Measurements from ENCODE around the gene ZNF224. TPM values are rescaled to one million over a fixed set of nuclear protein-coding genes. Genes with fewer than 3 reads are reported as not detected.

Gene ZNF224
- total and polyA plus RNA-seq, 10 of the 15 experiments (the other 5 are each of a cell fraction or from before 2014, with no cell fraction given): 6.8 to 39.4 (median 17.2) TPM

- TF ChIP-seq KAT2A (conservative IDR thresholded peaks at IDR 0.05; ENCODE audit: control insufficient read depth, low read depth, low read length): no peak
- TF ChIP-seq SMAD5 (IDR thresholded peaks at IDR 0.05; ENCODE audit: low read depth): no peak
- TF ChIP-seq, protein P1, sequence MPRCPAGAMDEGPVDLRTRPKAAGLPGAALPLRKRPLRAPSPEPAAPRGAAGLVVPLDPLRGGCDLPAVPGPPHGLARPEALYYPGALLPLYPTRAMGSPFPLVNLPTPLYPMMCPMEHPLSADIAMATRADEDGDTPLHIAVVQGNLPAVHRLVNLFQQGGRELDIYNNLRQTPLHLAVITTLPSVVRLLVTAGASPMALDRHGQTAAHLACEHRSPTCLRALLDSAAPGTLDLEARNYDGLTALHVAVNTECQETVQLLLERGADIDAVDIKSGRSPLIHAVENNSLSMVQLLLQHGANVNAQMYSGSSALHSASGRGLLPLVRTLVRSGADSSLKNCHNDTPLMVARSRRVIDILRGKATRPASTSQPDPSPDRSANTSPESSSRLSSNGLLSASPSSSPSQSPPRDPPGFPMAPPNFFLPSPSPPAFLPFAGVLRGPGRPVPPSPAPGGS (IDR thresholded peaks at IDR 0.05; ENCODE audit: borderline replicate concordance, insufficient read depth, low read depth, low read length, poor library complexity, severe bottlenecking): no peak
- TF ChIP-seq, protein P2, sequence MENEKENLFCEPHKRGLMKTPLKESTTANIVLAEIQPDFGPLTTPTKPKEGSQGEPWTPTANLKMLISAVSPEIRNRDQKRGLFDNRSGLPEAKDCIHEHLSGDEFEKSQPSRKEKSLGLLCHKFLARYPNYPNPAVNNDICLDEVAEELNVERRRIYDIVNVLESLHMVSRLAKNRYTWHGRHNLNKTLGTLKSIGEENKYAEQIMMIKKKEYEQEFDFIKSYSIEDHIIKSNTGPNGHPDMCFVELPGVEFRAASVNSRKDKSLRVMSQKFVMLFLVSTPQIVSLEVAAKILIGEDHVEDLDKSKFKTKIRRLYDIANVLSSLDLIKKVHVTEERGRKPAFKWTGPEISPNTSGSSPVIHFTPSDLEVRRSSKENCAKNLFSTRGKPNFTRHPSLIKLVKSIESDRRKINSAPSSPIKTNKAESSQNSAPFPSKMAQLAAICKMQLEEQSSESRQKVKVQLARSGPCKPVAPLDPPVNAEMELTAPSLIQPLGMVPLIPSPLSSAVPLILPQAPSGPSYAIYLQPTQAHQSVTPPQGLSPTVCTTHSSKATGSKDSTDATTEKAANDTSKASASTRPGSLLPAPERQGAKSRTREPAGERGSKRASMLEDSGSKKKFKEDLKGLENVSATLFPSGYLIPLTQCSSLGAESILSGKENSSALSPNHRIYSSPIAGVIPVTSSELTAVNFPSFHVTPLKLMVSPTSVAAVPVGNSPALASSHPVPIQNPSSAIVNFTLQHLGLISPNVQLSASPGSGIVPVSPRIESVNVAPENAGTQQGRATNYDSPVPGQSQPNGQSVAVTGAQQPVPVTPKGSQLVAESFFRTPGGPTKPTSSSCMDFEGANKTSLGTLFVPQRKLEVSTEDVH (IDR thresholded peaks at IDR 0.05; ENCODE audit: low read depth, partially characterized antibody): no peak
- TF ChIP-seq STAT3 (IDR thresholded peaks at IDR 0.05; ENCODE audit: low read depth, low read length): no peak
- TF ChIP-seq ZNF384 (IDR thresholded peaks at IDR 0.05; ENCODE audit: borderline replicate concordance, low read depth, low read length): no peak
- no peak for TF ChIP-seq NFIC (IDR thresholded peaks at IDR 0.05; ENCODE audit: low read depth, low read length)
- TF ChIP-seq MLLT1 (IDR thresholded peaks at IDR 0.05): 0 out of 2 replicates have a peak, but pooled peaks have one; percentile 40
- TF ChIP-seq TARDBP (IDR thresholded peaks at IDR 0.05; ENCODE audit: borderline replicate concordance): peak; percentile 89
- TF ChIP-seq ETV6 (conservative IDR thresholded peaks at IDR 0.05 in 1 of 2, IDR thresholded peaks at IDR 0.05 in 1 of 2; ENCODE audit: borderline replicate concordance in 1 of 2, low read depth in 1 of 2): peak in 1 of 2 experiments; percentile 32; a peak in 1 of 4 replicates
- peak; percentile 91 for TF ChIP-seq CREM (IDR thresholded peaks at IDR 0.05; ENCODE audit: low read depth)
- TF ChIP-seq BCL11A (IDR thresholded peaks at IDR 0.05; ENCODE audit: low read depth, low read length): no peak
- no peak for TF ChIP-seq MXI1 (IDR thresholded peaks at IDR 0.05; ENCODE audit: low read depth, low read length)
- no peak for TF ChIP-seq TCF7 (IDR thresholded peaks at IDR 0.05; ENCODE audit: borderline replicate concordance)
- TF ChIP-seq CBFB (IDR thresholded peaks at IDR 0.05; ENCODE audit: low read depth): peak; percentile 61; the same call in 1 of the 2 replicates
- TF ChIP-seq SUZ12 (IDR thresholded peaks at IDR 0.05; ENCODE audit: unreplicated experiment): no peak
- TF ChIP-seq, protein P3, sequence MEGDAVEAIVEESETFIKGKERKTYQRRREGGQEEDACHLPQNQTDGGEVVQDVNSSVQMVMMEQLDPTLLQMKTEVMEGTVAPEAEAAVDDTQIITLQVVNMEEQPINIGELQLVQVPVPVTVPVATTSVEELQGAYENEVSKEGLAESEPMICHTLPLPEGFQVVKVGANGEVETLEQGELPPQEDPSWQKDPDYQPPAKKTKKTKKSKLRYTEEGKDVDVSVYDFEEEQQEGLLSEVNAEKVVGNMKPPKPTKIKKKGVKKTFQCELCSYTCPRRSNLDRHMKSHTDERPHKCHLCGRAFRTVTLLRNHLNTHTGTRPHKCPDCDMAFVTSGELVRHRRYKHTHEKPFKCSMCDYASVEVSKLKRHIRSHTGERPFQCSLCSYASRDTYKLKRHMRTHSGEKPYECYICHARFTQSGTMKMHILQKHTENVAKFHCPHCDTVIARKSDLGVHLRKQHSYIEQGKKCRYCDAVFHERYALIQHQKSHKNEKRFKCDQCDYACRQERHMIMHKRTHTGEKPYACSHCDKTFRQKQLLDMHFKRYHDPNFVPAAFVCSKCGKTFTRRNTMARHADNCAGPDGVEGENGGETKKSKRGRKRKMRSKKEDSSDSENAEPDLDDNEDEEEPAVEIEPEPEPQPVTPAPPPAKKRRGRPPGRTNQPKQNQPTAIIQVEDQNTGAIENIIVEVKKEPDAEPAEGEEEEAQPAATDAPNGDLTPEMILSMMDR (IDR thresholded peaks at IDR 0.05 in 2 of 3, conservative IDR thresholded peaks at IDR 0.05 in 1 of 3; ENCODE audit: control insufficient read depth in 2 of 3, extremely low read depth in 1 of 3, insufficient read depth in 1 of 3, low read depth in 3 of 3, low read length in 3 of 3): no peak
- TF ChIP-seq, protein P4, sequence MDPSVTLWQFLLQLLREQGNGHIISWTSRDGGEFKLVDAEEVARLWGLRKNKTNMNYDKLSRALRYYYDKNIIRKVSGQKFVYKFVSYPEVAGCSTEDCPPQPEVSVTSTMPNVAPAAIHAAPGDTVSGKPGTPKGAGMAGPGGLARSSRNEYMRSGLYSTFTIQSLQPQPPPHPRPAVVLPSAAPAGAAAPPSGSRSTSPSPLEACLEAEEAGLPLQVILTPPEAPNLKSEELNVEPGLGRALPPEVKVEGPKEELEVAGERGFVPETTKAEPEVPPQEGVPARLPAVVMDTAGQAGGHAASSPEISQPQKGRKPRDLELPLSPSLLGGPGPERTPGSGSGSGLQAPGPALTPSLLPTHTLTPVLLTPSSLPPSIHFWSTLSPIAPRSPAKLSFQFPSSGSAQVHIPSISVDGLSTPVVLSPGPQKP (IDR thresholded peaks at IDR 0.05; ENCODE audit: low read depth, low read length): peak; percentile 70; the same call in 1 of the 2 replicates
- peak; percentile 58; the same call in 1 of the 2 replicates for TF ChIP-seq POLR2AphosphoS5 (IDR thresholded peaks at IDR 0.05; ENCODE audit: low read length)
- TF ChIP-seq ZNF622 (IDR thresholded peaks at IDR 0.05): no peak
- TF ChIP-seq YBX1 (IDR thresholded peaks at IDR 0.05): no peak
These were observed at the start of gene ZNF224 (continued) for GRCh38 chr19:44093931-44094765.
